HepG2 (cell line): ENCODE results near the gene ZER1. TPM values are rescaled to one million over a fixed set of nuclear protein-coding genes. Genes with fewer than 3 reads are reported as not detected.

Experiments
- AHR ChIP-seq: IDR thresholded peaks from 2 replicates; pipeline ENCODE4 v1.6.1; 2018; ENCODE audit warnings: missing genetic modification reagents, missing compliant biosample characterization
- GABPA ChIP-seq, 2 experiments: IDR thresholded peaks; 2 replicates each; pipeline ENCODE4 v1.6.1; 2011 to 2016; ENCODE audit warnings: low read depth in 2 of 2, low read length in 1 of 2, missing biosample characterization in 1 of 2, missing genetic modification characterization in 1 of 2
- HDAC6 ChIP-seq: fragments of 200-600 bp; sonication (generic); IDR thresholded peaks from 2 replicates; pipeline ENCODE4 v1.7.0; 2017; ENCODE audit warnings: mild to moderate bottlenecking, antibody characterized with exemption, low read length, low read depth
- IKZF1 ChIP-seq: fragments of 450-650 bp; IDR thresholded peaks from 2 replicates; pipeline ENCODE4 v1.7.1; 2016
- KDM5B ChIP-seq: sonication (generic); formaldehyde crosslinking; IDR thresholded peaks from 2 replicates; pipeline ENCODE4 v1.4.0; 2020; ENCODE audit warnings: missing genetic modification reagents, mild to moderate bottlenecking, borderline replicate concordance
- NFIB ChIP-seq: sonication (generic); formaldehyde crosslinking; IDR thresholded peaks from 2 replicates; pipeline ENCODE4 v1.9.0; 2021; ENCODE audit warnings: missing genetic modification reagents, mild to moderate bottlenecking, borderline replicate concordance
- PCBP2 ChIP-seq: fragments of 200-400 bp; formaldehyde crosslinking; optimal IDR thresholded peaks from 2 replicates; pipeline ENCODE3; 2018; ENCODE audit warnings: low read length, low read depth; ENCODE audit not compliant: poor library complexity, severe bottlenecking
- PTBP1 ChIP-seq: fragments of 200-400 bp; formaldehyde crosslinking; IDR thresholded peaks from 2 replicates; pipeline ENCODE4 v1.6.1; 2018; ENCODE audit warnings: low read length, low read depth; ENCODE audit not compliant: poor library complexity, severe bottlenecking
- TOPORS ChIP-seq: sonication (generic); formaldehyde crosslinking; IDR thresholded peaks from 2 replicates; pipeline ENCODE4 v1.8.0; 2023; ENCODE audit warnings: mild to moderate bottlenecking, missing genetic modification reagents
- ZNF556 ChIP-seq: sonication (generic); formaldehyde crosslinking; IDR thresholded peaks from 2 replicates; pipeline ENCODE4 v1.4.0; 2020; ENCODE audit warnings: mild to moderate bottlenecking, missing genetic modification reagents, borderline replicate concordance
- ZNF563 ChIP-seq: sonication (generic); formaldehyde crosslinking; IDR thresholded peaks from 2 replicates; pipeline ENCODE4 v1.8.0; 2022; ENCODE audit warnings: mild to moderate bottlenecking, moderate library complexity, missing genetic modification reagents
- ZNF780A ChIP-seq: sonication (generic); formaldehyde crosslinking; IDR thresholded peaks from 2 replicates; pipeline ENCODE4 v1.8.0; 2022; ENCODE audit warnings: mild to moderate bottlenecking, missing genetic modification reagents, moderate library complexity
- ZZZ3 ChIP-seq: sonication (generic); formaldehyde crosslinking; IDR thresholded peaks from 2 replicates; pipeline ENCODE4 v1.4.0; 2020; ENCODE audit warnings: missing genetic modification reagents, mild to moderate bottlenecking, borderline replicate concordance
- polyA plus RNA-seq, 8 experiments: library from polyadenylated mRNA; depleted of rRNA in 3 of 8; stranded (reverse) in 7 of 8; unstranded in 1 of 8; fragments of >200 nt; fragmentation: Illumina TruSeq in 4 of 8; extraction: Trizol in 4 of 8; gene quantifications; 2 replicates each; pipeline versions ENCODE4 v1.2.1 to v1.2.3, GENCODE V29; 2011 to 2016; ENCODE audit warnings: low read depth in 4 of 8, missing spikeins in 1 of 8, mixed read lengths in 1 of 8; ENCODE audit not compliant: insufficient read depth in 1 of 8
- total RNA-seq, 5 experiments: library from RNA; depleted of rRNA; stranded (reverse); fragments of >200 nt; fragmentation: Illumina TruSeq; extraction: Trizol; gene quantifications; 2 replicates each; pipeline ENCODE4 v1.2.3, GENCODE V29; 2016; ENCODE audit warnings: low read depth in 1 of 5
- TF ChIP-seq, protein P1 (sequence below): sonication (generic); formaldehyde crosslinking; IDR thresholded peaks from 2 replicates; pipeline ENCODE4 v1.8.1; 2022; ENCODE audit warnings: low read depth, mild to moderate bottlenecking, missing genetic modification reagents
- TF ChIP-seq, protein P2 (sequence below): sonication (generic); formaldehyde crosslinking; IDR thresholded peaks from 2 replicates; pipeline ENCODE4 v1.4.0; 2020; ENCODE audit warnings: missing genetic modification reagents, mild to moderate bottlenecking, borderline replicate concordance
- TF ChIP-seq, protein P3 (sequence below): sonication (generic); formaldehyde crosslinking; IDR thresholded peaks from 2 replicates; pipeline ENCODE4 v1.4.0; 2020; ENCODE audit warnings: missing genetic modification reagents, borderline replicate concordance

The ZER1 gene
- total and polyA plus RNA-seq, 2 of the 13 experiments (the other 11 are each of a cell fraction or from before 2014, with no cell fraction given), result 7.7 to 40.0 TPM

GRCh38 chr9:128771745-128772519 is at the start of gene ZER1 (continued):
- TF ChIP-seq PTBP1 (no peak), PCBP2 (no peak), ZNF780A (no peak), HDAC6 (no peak), TOPORS (CRISPR knock-in tag) (peak; percentile 87; the same call in 1 of the 2 replicates), AHR (CRISPR knock-in tag) (0 out of 2 replicates have a peak, but pooled peaks have one; percentile 63), ZNF556 (CRISPR knock-in tag) (peak; percentile 49; the same call in 1 of the 2 replicates), ZZZ3 (CRISPR knock-in tag) (no peak), GABPA (IDR thresholded peaks at IDR 0.05; ENCODE audit: low read depth, low read length) (peak; percentile 91), GABPA (CRISPR knock-in tag; IDR thresholded peaks at IDR 0.05; ENCODE audit: low read depth) (peak; percentile 90), IKZF1 (no peak), KDM5B (CRISPR knock-in tag) (no peak; the same call in 1 of the 2 replicates), NFIB (CRISPR knock-in tag) (no peak), ZNF563 (peak; percentile 83; the same call in 1 of the 2 replicates)
- TF ChIP-seq, protein P1, sequence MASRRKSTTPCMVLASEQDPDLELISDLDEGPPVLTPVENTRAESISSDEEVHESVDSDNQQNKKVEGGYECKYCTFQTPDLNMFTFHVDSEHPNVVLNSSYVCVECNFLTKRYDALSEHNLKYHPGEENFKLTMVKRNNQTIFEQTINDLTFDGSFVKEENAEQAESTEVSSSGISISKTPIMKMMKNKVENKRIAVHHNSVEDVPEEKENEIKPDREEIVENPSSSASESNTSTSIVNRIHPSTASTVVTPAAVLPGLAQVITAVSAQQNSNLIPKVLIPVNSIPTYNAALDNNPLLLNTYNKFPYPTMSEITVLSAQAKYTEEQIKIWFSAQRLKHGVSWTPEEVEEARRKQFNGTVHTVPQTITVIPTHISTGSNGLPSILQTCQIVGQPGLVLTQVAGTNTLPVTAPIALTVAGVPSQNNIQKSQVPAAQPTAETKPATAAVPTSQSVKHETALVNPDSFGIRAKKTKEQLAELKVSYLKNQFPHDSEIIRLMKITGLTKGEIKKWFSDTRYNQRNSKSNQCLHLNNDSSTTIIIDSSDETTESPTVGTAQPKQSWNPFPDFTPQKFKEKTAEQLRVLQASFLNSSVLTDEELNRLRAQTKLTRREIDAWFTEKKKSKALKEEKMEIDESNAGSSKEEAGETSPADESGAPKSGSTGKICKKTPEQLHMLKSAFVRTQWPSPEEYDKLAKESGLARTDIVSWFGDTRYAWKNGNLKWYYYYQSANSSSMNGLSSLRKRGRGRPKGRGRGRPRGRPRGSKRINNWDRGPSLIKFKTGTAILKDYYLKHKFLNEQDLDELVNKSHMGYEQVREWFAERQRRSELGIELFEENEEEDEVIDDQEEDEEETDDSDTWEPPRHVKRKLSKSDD (CRISPR knock-in tag), result peak; percentile 39; the same call in 1 of the 2 replicates
- TF ChIP-seq, protein P2, sequence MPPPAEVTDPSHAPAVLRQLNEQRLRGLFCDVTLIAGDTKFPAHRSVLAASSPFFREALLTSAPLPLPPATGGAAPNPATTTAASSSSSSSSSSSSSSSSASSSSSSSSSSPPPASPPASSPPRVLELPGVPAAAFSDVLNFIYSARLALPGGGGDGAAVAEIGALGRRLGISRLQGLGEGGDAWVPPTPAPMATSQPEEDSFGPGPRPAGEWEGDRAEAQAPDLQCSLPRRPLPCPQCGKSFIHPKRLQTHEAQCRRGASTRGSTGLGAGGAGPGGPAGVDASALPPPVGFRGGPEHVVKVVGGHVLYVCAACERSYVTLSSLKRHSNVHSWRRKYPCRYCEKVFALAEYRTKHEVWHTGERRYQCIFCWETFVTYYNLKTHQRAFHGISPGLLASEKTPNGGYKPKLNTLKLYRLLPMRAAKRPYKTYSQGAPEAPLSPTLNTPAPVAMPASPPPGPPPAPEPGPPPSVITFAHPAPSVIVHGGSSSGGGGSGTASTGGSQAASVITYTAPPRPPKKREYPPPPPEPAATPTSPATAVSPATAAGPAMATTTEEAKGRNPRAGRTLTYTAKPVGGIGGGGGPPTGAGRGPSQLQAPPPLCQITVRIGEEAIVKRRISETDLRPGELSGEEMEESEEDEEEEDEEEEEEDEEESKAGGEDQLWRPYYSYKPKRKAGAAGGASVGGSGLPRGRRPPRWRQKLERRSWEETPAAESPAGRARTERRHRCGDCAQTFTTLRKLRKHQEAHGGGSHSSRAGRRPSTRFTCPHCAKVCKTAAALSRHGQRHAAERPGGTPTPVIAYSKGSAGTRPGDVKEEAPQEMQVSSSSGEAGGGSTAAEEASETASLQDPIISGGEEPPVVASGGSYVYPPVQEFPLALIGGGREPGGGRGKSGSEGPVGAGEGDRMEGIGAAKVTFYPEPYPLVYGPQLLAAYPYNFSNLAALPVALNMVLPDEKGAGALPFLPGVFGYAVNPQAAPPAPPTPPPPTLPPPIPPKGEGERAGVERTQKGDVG, result no peak
- TF ChIP-seq, protein P3, sequence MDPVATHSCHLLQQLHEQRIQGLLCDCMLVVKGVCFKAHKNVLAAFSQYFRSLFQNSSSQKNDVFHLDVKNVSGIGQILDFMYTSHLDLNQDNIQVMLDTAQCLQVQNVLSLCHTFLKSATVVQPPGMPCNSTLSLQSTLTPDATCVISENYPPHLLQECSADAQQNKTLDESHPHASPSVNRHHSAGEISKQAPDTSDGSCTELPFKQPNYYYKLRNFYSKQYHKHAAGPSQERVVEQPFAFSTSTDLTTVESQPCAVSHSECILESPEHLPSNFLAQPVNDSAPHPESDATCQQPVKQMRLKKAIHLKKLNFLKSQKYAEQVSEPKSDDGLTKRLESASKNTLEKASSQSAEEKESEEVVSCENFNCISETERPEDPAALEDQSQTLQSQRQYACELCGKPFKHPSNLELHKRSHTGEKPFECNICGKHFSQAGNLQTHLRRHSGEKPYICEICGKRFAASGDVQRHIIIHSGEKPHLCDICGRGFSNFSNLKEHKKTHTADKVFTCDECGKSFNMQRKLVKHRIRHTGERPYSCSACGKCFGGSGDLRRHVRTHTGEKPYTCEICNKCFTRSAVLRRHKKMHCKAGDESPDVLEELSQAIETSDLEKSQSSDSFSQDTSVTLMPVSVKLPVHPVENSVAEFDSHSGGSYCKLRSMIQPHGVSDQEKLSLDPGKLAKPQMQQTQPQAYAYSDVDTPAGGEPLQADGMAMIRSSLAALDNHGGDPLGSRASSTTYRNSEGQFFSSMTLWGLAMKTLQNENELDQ (CRISPR knock-in tag), result no peak
